Ectodermal cell (in vitro differentiated cells): Measurements from ENCODE around the gene GRHL3. TPM values are rescaled to one million over a fixed set of nuclear protein-coding genes. Genes with fewer than 3 reads are reported as not detected.
"Not testable (repeated sequence)": the region's sequence is repeated elsewhere in the genome, so short reads cannot be mapped to it uniquely, and the experiment has no call there.

Source experiments
- H3K27ac ChIP-seq: 2 replicates; pipeline ENCODE4 v1.7.0; 2013; ENCODE audit warnings: mild to moderate bottlenecking, low read depth, low read length; ENCODE audit not compliant: insufficient read depth, poor library complexity, severe bottlenecking
- H3K27me3 ChIP-seq: 2 replicates; pipeline ENCODE4 v1.7.0; 2013; ENCODE audit warnings: mild to moderate bottlenecking, low read length; ENCODE audit not compliant: insufficient read depth, control insufficient read depth, poor library complexity, severe bottlenecking
- H3K36me3 ChIP-seq: one replicate; pipeline ENCODE4 v1.7.0; 2013; ENCODE audit warnings: low read length; ENCODE audit not compliant: control insufficient read depth, insufficient read depth
- H3K4me1 ChIP-seq: one replicate; pipeline ENCODE4 v1.7.0; 2013; ENCODE audit warnings: low read length; ENCODE audit not compliant: control insufficient read depth, insufficient read depth
- H3K4me3 ChIP-seq: 2 replicates; pipeline ENCODE4 v1.7.0; 2013; ENCODE audit warnings: low read depth, low read length, control low read depth; ENCODE audit not compliant: insufficient read depth
- H3K9me3 ChIP-seq: 2 replicates; pipeline ENCODE4 v1.7.0; 2013; ENCODE audit warnings: mild to moderate bottlenecking, low read length, moderate library complexity; ENCODE audit not compliant: control insufficient read depth
- WGBS, 2 experiments: methylation state at CpG; one replicate each; pipeline ENCODE4 v1.1.7; 2013; ENCODE audit warnings: missing lambda C conversion rate in 2 of 2; 5-methylcytosine and 5-hydroxymethylcytosine counted together
- polyA plus RNA-seq, 4 experiments: library from polyadenylated mRNA; stranded (reverse); fragments of 50-300 nt; gene quantifications; one replicate each; pipeline ENCODE4 v1.2.3, GENCODE V29; 2013

GRHL3 gene
- 7.8 TPM for polyA plus RNA-seq (2013, experiment 1 of 4)
- polyA plus RNA-seq (2013, experiment 2 of 4) = 8.2 TPM
- polyA plus RNA-seq (2013, experiment 3 of 4) = 3.8 TPM
- 4.4 TPM for polyA plus RNA-seq (2013, experiment 4 of 4)

- Histone ChIP-seq H3K9me3 (no peaks in the 10 kb centered on the region), H3K27ac (no peak within 1 kb of the TSS), H3K4me1 (peaks cover 43% of the 10 kb centered on the region), H3K4me3 (peak within 1 kb of the TSS; percentile 15), H3K27me3 (peaks cover 70% of the 10 kb centered on the region), H3K36me3 (no peaks in the 10 kb centered on the region)
- 6% methylated on average over 21 of the region's 21 CpGs for WGBS, 2 experiments
These were observed at the start of gene GRHL3 for GRCh38 chr1:24319312-24319863. Gene GRHL3 (plus strand): TSS chr1:24319357. CDS start chr1:24319552, 195 bp downstream.

- H3K4me1 ChIP-seq, H3K9me3 ChIP-seq, H3K4me3 ChIP-seq, H3K27me3 ChIP-seq, H3K36me3 ChIP-seq, H3K27ac ChIP-seq: not testable (repeated sequence)
- 92 to 93% methylated on average over 20 of the region's 20 CpGs for WGBS, 2 experiments
These were observed 44.7 kb upstream of the GRHL3 start for GRCh38 chr1:24274203-24275103.

- no peaks in the 10 kb centered on the region for H3K9me3 ChIP-seq
- H3K27me3 ChIP-seq = no peaks in the 10 kb centered on the region
- no peaks in the 10 kb centered on the region for H3K4me1 ChIP-seq
- H3K27ac ChIP-seq = no peak overlapping the region
- no peaks in the 10 kb centered on the region for H3K36me3 ChIP-seq
- 80 to 91% methylated on average over 2 of the region's 2 CpGs for WGBS, 2 experiments
- H3K4me3 ChIP-seq = no peak overlapping the region
These were observed 44.1 kb upstream of the GRHL3 start for GRCh38 chr1:24275104-24275410.

- H3K27me3 ChIP-seq = no peaks in the 10 kb centered on the region
- H3K4me1 ChIP-seq = no peaks in the 10 kb centered on the region
- H3K36me3 ChIP-seq = no peaks in the 10 kb centered on the region
- H3K9me3 ChIP-seq = no peaks in the 10 kb centered on the region
- no peak overlapping the region for H3K4me3 ChIP-seq
- H3K27ac ChIP-seq = no peak overlapping the region
- 90 to 95% methylated on average over 5 of the region's 5 CpGs for WGBS, 2 experiments
These were observed 43.6 kb upstream of the GRHL3 start for GRCh38 chr1:24275510-24275909.

- Histone ChIP-seq H3K36me3 (no peaks in the 10 kb centered on the region), H3K4me1 (no peaks in the 10 kb centered on the region), H3K9me3 (no peaks in the 10 kb centered on the region), H3K4me3 (no peak overlapping the region), H3K27ac (no peak overlapping the region), H3K27me3 (no peaks in the 10 kb centered on the region)
- 92 to 93% methylated on average over 6 of the region's 6 CpGs for WGBS, 2 experiments
These were observed 42.4 kb upstream of the GRHL3 start for GRCh38 chr1:24276791-24277190.

- no peaks in the 10 kb centered on the region for H3K4me1 ChIP-seq
- H3K9me3 ChIP-seq = no peaks in the 10 kb centered on the region
- no peak overlapping the region for H3K4me3 ChIP-seq
- H3K27me3 ChIP-seq = no peaks in the 10 kb centered on the region
- no peak overlapping the region for H3K27ac ChIP-seq
- H3K36me3 ChIP-seq = no peaks in the 10 kb centered on the region
- WGBS, 2 experiments = 93 to 94% methylated on average over 12 of the region's 12 CpGs
These were observed 41.6 kb upstream of the GRHL3 start for GRCh38 chr1:24277420-24278169.

- no peaks in the 10 kb centered on the region for H3K4me1 ChIP-seq
- H3K36me3 ChIP-seq = no peaks in the 10 kb centered on the region
- 82 to 91% methylated on average over 3 of the region's 3 CpGs for WGBS, 2 experiments
- no peak overlapping the region for H3K4me3 ChIP-seq
- no peak overlapping the region for H3K27ac ChIP-seq
- peaks cover 4% of the 10 kb centered on the region for H3K27me3 ChIP-seq
- no peaks in the 10 kb centered on the region for H3K9me3 ChIP-seq
These were observed 40.4 kb upstream of the GRHL3 start for GRCh38 chr1:24278726-24279125.

GRCh38 chr1:24279590-24280232 lies 39.4 kb upstream of the GRHL3 start:
- Histone ChIP-seq H3K27me3 (peaks cover 11% of the 10 kb centered on the region), H3K4me1 (no peaks in the 10 kb centered on the region), H3K36me3 (no peaks in the 10 kb centered on the region), H3K27ac (no peak overlapping the region), H3K4me3 (no peak overlapping the region), H3K9me3 (no peaks in the 10 kb centered on the region)
- WGBS, 2 experiments = 87 to 94% methylated on average over 5 of the region's 5 CpGs

GRCh38 chr1:24281591-24281990 lies 37.6 kb upstream of the GRHL3 start:
- WGBS, 2 experiments = 90 to 100% methylated on average over 2 of the region's 2 CpGs
- no peaks in the 10 kb centered on the region for H3K36me3 ChIP-seq

GRCh38 chr1:24282491-24282890 lies 36.7 kb upstream of the GRHL3 start:
- H3K36me3 ChIP-seq = no peaks in the 10 kb centered on the region
- WGBS, 2 experiments = 93% methylated on average over 1 of the region's 1 CpG
- no peak overlapping the region for H3K27ac ChIP-seq
- peaks cover 5% of the 10 kb centered on the region for H3K4me1 ChIP-seq
- H3K4me3 ChIP-seq = no peak overlapping the region
- H3K9me3 ChIP-seq = no peaks in the 10 kb centered on the region
- H3K27me3 ChIP-seq = peaks cover 26% of the 10 kb centered on the region

More at GRCh38 chr1:24281591-24281990, 37.6 kb upstream of the GRHL3 start:
- no peaks in the 10 kb centered on the region for H3K9me3 ChIP-seq
- H3K4me1 ChIP-seq = peaks cover 2% of the 10 kb centered on the region
- H3K27me3 ChIP-seq = peaks cover 26% of the 10 kb centered on the region
- no peak overlapping the region for H3K27ac ChIP-seq
- no peak overlapping the region for H3K4me3 ChIP-seq
